ENCODE data around the gene IQSEC2.

GRCh38 chrX:53291596-53291995 is 10.2 kb upstream of the IQSEC2 start:
- TF ChIP-seq CTCF (IDR thresholded peaks at IDR 0.05), result no peak
- TF ChIP-seq POLR2A (IDR thresholded peaks at IDR 0.05; ENCODE audit: low read depth), result no peak
- no peak for TF ChIP-seq EP300 (IDR thresholded peaks at IDR 0.05)
- TF ChIP-seq POLR2AphosphoS5 (IDR thresholded peaks at IDR 0.05), result no peak

Measured in esophagus muscularis mucosa (tissue), 4 donors.